ENCODE data around the gene GPR108.

The GPR108 gene

GRCh38 chr19:6697291-6697690, 40.1 kb downstream of the GPR108 start:
- no peak for TF ChIP-seq GATA2 (IDR thresholded peaks at IDR 0.05; ENCODE audit: low read depth, low read length)
- no peak for TF ChIP-seq GATA3 (IDR thresholded peaks at IDR 0.05; ENCODE audit: low read depth, low read length)

GRCh38 chr19:6696239-6696820, 41.0 kb downstream of the GPR108 start:
- TF ChIP-seq GATA3 (IDR thresholded peaks at IDR 0.05; ENCODE audit: low read depth, low read length) (no peak), GATA2 (IDR thresholded peaks at IDR 0.05; ENCODE audit: low read depth, low read length) (no peak)

- TF ChIP-seq GATA2 (IDR thresholded peaks at IDR 0.05; ENCODE audit: low read depth, low read length) = no peak
- TF ChIP-seq GATA3 (IDR thresholded peaks at IDR 0.05; ENCODE audit: low read depth, low read length) = no peak
Measured at GRCh38 chr19:6694147-6694815, 43.1 kb downstream of the GPR108 start.

GRCh38 chr19:6693681-6694080, 43.7 kb downstream of the GPR108 start:
- TF ChIP-seq GATA3 (IDR thresholded peaks at IDR 0.05; ENCODE audit: low read depth, low read length) (no peak), GATA2 (IDR thresholded peaks at IDR 0.05; ENCODE audit: low read depth, low read length) (no peak)

GRCh38 chr19:6693056-6693471, 44.3 kb downstream of the GPR108 start:
- TF ChIP-seq GATA3 (IDR thresholded peaks at IDR 0.05; ENCODE audit: low read depth, low read length) (no peak), GATA2 (IDR thresholded peaks at IDR 0.05; ENCODE audit: low read depth, low read length) (no peak)

- no peak for TF ChIP-seq GATA2 (IDR thresholded peaks at IDR 0.05; ENCODE audit: low read depth, low read length)
Measured at GRCh38 chr19:6692027-6692426, 45.4 kb downstream of the GPR108 start.

- TF ChIP-seq GATA2 (IDR thresholded peaks at IDR 0.05; ENCODE audit: low read depth, low read length) (no peak), GATA3 (IDR thresholded peaks at IDR 0.05; ENCODE audit: low read depth, low read length) (no peak)
Measured at GRCh38 chr19:6691342-6691741, 46.0 kb downstream of the GPR108 start.

GRCh38 chr19:6690160-6690885, 47.1 kb downstream of the GPR108 start:
- TF ChIP-seq GATA2 (IDR thresholded peaks at IDR 0.05; ENCODE audit: low read depth, low read length) (no peak), GATA3 (IDR thresholded peaks at IDR 0.05; ENCODE audit: low read depth, low read length) (no peak)

- TF ChIP-seq GATA3 (IDR thresholded peaks at IDR 0.05; ENCODE audit: low read depth, low read length) = no peak
Measured at GRCh38 chr19:6687114-6687513, 50.3 kb downstream of the GPR108 start.

GRCh38 chr19:6686628-6686975, 50.8 kb downstream of the GPR108 start:
- TF ChIP-seq GATA3 (IDR thresholded peaks at IDR 0.05; ENCODE audit: low read depth, low read length) (no peak), GATA2 (IDR thresholded peaks at IDR 0.05; ENCODE audit: low read depth, low read length) (no peak)

GRCh38 chr19:6685962-6686627, 51.3 kb downstream of the GPR108 start:
- TF ChIP-seq GATA2 (IDR thresholded peaks at IDR 0.05; ENCODE audit: low read depth, low read length) (no peak), GATA3 (IDR thresholded peaks at IDR 0.05; ENCODE audit: low read depth, low read length) (no peak)

- TF ChIP-seq GATA3 (IDR thresholded peaks at IDR 0.05; ENCODE audit: low read depth, low read length) (no peak), GATA2 (IDR thresholded peaks at IDR 0.05; ENCODE audit: low read depth, low read length) (no peak)
Measured at GRCh38 chr19:6685482-6685881, 51.9 kb downstream of the GPR108 start.

- TF ChIP-seq GATA2 (IDR thresholded peaks at IDR 0.05; ENCODE audit: low read depth, low read length) (no peak), GATA3 (IDR thresholded peaks at IDR 0.05; ENCODE audit: low read depth, low read length) (no peak)
Measured at GRCh38 chr19:6683971-6684370, 53.4 kb downstream of the GPR108 start.

- TF ChIP-seq GATA3 (IDR thresholded peaks at IDR 0.05; ENCODE audit: low read depth, low read length) (no peak), GATA2 (IDR thresholded peaks at IDR 0.05; ENCODE audit: low read depth, low read length) (no peak)
Measured at GRCh38 chr19:6682607-6683128, 54.7 kb downstream of the GPR108 start.

Measured in SH-SY5Y (cell line).